Type B pancreatic cell (in vitro differentiated cells): ENCODE measurements around the gene SCN4A. TPM values are rescaled to one million over a fixed set of nuclear protein-coding genes. Genes with fewer than 3 reads are reported as not detected.

Experiments
- DNase-seq: peaks from one replicate; pipeline ENCODE4 v3.0.0; 2021; ENCODE audit warnings: mixed read lengths; ENCODE audit not compliant: unreplicated experiment; ENCODE audit errors: extremely low spot score
- H3K27ac Mint-ChIP-seq: 2 replicates; pipeline ENCODE4 v1.8.0; 2021; ENCODE audit warnings: mild to moderate bottlenecking, mixed read lengths
- H3K27me3 Mint-ChIP-seq: 2 replicates; pipeline ENCODE4 v1.8.0; 2021; ENCODE audit warnings: mixed read lengths
- H3K36me3 Mint-ChIP-seq: 2 replicates; pipeline ENCODE4 v1.8.0; 2021; ENCODE audit warnings: mixed read lengths
- H3K4me1 Mint-ChIP-seq: one replicate; pipeline ENCODE4 v1.8.0; 2021; ENCODE audit warnings: mixed read lengths; ENCODE audit not compliant: unreplicated experiment
- H3K4me3 Mint-ChIP-seq: 2 replicates; pipeline ENCODE4 v1.8.0; 2021; ENCODE audit warnings: mild to moderate bottlenecking, mixed read lengths
- H3K9me3 Mint-ChIP-seq: 2 replicates; pipeline ENCODE4 v1.8.0; 2021; ENCODE audit warnings: mixed read lengths
- total RNA-seq: library from RNA; stranded (reverse); gene quantifications from 2 replicates; pipeline ENCODE4 v1.2.1, GENCODE V29; 2021; ENCODE audit warnings: low replicate concordance
- TF ChIP-seq, protein P1 (sequence below): fragments of 200-600 bp; sonication (generic); conservative IDR thresholded peaks from 2 replicates; pipeline ENCODE4 v1.5.0; 2021; ENCODE audit warnings: antibody characterized with exemption, mild to moderate bottlenecking

SCN4A gene
- total RNA-seq, 1 donor from 2014 or later = 0.39 TPM

DNA sequence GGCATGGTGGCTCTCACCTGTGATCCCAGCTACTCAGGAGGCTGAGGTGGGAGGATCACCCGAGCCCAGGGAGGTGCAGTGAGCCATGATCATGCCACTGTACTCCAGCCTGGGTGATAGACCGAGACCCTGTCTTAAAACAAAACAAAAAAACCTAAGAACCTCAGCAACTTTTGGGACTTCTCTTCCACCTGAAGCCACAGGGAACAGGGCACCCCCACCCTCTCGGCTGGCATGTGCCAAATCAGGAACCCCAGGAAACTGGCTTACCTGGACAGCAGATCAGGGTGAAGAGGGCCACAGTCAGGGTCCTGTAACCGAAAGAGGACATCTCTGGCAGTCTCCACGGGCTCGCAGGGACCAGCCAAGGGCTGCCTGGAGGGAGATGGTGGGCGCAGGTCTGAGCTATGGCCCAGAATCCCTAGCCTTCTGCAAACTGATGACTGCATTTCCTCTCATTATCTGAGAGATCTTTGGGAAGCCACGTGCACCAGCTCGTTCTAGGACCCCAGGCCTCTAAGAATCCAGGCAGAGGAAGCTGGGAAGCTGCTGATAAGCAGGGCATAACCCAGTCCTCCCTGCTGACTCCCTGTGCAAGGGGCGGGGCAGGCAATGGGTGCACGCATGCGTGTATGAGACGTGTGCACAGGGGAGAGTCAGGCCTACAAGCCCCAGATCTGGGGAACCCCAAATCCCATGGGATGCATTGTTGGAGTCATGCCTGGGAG is 33.8 kb upstream of the SCN4A start:
- H3K4me3 Mint-ChIP-seq = no peak overlapping the region
- DNase-seq = peak; percentile 59
- H3K9me3 Mint-ChIP-seq = no peaks in the 10 kb centered on the region
- H3K27ac Mint-ChIP-seq = no peak overlapping the region
- H3K4me1 Mint-ChIP-seq = peaks cover 8% of the 10 kb centered on the region
- TF ChIP-seq, protein P1, sequence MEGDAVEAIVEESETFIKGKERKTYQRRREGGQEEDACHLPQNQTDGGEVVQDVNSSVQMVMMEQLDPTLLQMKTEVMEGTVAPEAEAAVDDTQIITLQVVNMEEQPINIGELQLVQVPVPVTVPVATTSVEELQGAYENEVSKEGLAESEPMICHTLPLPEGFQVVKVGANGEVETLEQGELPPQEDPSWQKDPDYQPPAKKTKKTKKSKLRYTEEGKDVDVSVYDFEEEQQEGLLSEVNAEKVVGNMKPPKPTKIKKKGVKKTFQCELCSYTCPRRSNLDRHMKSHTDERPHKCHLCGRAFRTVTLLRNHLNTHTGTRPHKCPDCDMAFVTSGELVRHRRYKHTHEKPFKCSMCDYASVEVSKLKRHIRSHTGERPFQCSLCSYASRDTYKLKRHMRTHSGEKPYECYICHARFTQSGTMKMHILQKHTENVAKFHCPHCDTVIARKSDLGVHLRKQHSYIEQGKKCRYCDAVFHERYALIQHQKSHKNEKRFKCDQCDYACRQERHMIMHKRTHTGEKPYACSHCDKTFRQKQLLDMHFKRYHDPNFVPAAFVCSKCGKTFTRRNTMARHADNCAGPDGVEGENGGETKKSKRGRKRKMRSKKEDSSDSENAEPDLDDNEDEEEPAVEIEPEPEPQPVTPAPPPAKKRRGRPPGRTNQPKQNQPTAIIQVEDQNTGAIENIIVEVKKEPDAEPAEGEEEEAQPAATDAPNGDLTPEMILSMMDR = no peak
- H3K36me3 Mint-ChIP-seq = no peaks in the 10 kb centered on the region
- peaks cover 3% of the 10 kb centered on the region for H3K27me3 Mint-ChIP-seq

- peak; percentile 59 for DNase-seq
- Mint-ChIP-seq H3K9me3 (no peaks in the 10 kb centered on the region), H3K36me3 (no peaks in the 10 kb centered on the region), H3K4me3 (no peak overlapping the region), H3K4me1 (peaks cover 8% of the 10 kb centered on the region), H3K27ac (no peak overlapping the region), H3K27me3 (peaks cover 2% of the 10 kb centered on the region)
- TF ChIP-seq, protein P1 = no peak
These were observed 33.0 kb upstream of the SCN4A start for GRCh38 chr17:64005734-64006167.

GRCh38 chr17:64004903-64005733 is 32.4 kb upstream of the SCN4A start:
- no peak overlapping the region for H3K27ac Mint-ChIP-seq
- DNase-seq = peak; percentile 65
- H3K4me3 Mint-ChIP-seq = no peak overlapping the region
- no peaks in the 10 kb centered on the region for H3K36me3 Mint-ChIP-seq
- H3K4me1 Mint-ChIP-seq = peaks cover 8% of the 10 kb centered on the region
- no peaks in the 10 kb centered on the region for H3K27me3 Mint-ChIP-seq
- no peaks in the 10 kb centered on the region for H3K9me3 Mint-ChIP-seq
- TF ChIP-seq, protein P1 = no peak

GRCh38 chr17:64004218-64004770 is 31.6 kb upstream of the SCN4A start:
- H3K4me3 Mint-ChIP-seq = no peak overlapping the region
- DNase-seq = peak; percentile 24
- TF ChIP-seq, protein P1 = no peak
- H3K36me3 Mint-ChIP-seq = no peaks in the 10 kb centered on the region
- H3K4me1 Mint-ChIP-seq = peaks cover 7% of the 10 kb centered on the region
- no peak overlapping the region for H3K27ac Mint-ChIP-seq
- H3K9me3 Mint-ChIP-seq = no peaks in the 10 kb centered on the region
- H3K27me3 Mint-ChIP-seq = peaks cover 4% of the 10 kb centered on the region

- no peak overlapping the region for H3K4me3 Mint-ChIP-seq
- peaks cover 5% of the 10 kb centered on the region for H3K4me1 Mint-ChIP-seq
- TF ChIP-seq, protein P1 = no peak
- no peak for DNase-seq
- H3K9me3 Mint-ChIP-seq = no peaks in the 10 kb centered on the region
- no peaks in the 10 kb centered on the region for H3K36me3 Mint-ChIP-seq
- H3K27ac Mint-ChIP-seq = no peak overlapping the region
- peaks cover 6% of the 10 kb centered on the region for H3K27me3 Mint-ChIP-seq
These were observed 30.9 kb upstream of the SCN4A start for GRCh38 chr17:64003526-64004121.
